ENCODE data around the gene SOWAHB.

The SOWAHB gene, protein sequence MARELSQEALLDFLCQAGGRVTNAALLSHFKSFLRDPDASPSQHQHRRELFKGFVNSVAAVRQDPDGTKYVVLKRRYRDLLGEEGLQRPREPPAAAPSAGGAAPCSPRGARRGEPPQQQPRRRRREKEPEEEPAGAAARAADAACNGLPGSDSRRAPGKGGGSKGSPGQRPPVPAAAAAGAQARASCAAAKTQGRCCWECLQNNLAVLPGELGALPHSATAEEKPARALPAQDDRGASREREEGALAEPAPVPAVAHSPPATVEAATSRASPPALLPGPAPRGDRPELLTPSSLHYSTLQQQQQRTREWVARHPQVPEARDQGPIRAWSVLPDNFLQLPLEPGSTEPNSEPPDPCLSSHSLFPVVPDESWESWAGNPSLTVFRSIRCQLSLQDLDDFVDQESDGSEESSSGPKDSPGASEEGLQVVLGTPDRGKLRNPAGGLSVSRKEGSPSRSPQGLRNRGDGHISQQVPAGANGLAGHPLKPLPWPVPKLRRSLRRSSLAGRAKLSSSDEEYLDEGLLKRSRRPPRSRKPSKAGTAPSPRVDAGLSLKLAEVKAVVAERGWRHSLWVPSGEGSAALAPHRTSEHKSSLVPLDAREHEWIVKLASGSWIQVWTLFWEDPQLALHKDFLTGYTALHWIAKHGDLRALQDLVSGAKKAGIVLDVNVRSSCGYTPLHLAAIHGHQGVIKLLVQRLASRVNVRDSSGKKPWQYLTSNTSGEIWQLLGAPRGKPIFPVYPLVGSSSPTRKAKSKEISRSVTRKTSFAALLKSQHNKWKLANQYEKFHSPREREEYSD

DNA sequence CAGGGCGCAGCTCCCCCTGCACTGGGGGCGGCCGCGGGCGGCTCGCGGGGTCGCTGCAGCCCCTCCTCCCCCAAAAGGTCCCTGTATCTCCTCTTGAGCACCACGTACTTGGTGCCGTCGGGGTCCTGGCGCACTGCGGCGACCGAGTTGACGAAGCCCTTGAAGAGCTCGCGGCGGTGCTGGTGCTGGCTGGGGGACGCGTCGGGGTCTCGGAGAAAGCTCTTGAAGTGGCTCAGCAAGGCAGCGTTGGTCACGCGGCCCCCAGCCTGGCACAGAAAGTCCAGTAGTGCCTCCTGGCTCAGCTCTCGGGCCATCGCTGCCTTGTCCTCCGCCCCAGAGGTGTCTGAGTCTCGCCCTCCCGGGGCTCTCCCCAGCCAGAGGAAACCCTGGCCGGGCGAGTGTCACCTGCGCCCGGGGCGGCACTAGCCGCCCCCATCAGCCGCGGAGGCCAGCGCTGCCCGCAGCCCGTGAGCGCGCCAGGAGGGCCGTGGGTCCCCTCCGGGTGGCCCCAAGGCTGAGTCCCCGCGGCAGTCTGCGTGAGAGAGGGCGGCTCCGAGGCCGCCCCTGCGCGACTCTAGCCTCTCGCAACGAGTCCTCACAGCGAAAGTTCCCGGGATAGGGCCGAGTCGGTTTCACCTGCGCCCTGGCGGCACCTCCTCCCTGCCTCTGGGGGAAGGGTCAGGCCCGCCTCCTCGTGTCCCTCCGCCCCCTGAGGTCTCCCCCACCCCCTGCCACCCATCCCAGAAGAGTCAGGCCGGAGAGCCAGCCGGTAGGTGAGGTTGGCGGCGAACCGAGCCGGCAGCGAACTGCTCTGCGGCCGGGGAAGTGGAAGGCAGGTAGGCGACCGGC, at the start of gene SOWAHB:
Gene SOWAHB (minus strand): TSS at position 609 of the 849 bp plus-strand sequence. CDS start 295 bp downstream, at position 314.
- DNase-seq, result peak; percentile 21 to 27

DNA sequence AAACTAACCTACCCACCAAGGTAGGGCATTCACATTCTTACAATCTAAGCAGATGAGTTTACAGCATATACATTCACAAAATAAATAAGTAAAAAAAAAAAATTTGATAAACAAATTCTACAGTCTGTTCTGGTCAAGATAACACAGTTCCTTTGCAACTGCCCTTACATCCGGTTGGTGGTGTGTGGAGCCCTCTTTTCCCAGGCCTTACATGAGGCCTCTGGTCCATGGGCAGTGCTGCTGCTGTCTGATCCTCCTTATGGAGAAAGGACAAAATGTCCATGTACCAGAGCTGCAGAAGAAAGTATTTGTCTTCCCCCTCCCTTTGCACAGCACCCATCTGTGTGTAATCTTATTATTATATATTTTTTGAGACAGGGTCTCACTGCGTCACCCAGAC, 49.4 kb upstream of the SOWAHB start:
- DNase-seq, result no peak

DNA sequence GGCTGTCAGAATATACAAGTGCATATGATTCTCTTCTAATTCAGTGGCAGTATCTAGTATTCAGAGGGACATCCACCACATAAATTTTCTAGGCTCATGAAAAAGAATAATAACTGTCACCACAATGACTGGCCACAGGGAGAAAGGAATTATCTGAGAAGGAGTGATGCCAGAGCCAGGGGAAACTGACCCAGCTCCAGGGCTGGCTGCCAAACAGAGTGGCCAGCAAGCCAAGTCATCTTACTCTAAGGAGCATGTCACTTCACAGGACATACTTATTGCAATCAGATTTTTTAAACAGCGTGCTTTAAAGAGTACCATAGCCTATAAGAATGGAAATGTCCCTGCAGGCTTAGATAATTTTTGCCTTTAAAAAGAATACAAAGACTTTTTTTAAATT, 45.8 kb upstream of the SOWAHB start:
- no peak for DNase-seq

DNA sequence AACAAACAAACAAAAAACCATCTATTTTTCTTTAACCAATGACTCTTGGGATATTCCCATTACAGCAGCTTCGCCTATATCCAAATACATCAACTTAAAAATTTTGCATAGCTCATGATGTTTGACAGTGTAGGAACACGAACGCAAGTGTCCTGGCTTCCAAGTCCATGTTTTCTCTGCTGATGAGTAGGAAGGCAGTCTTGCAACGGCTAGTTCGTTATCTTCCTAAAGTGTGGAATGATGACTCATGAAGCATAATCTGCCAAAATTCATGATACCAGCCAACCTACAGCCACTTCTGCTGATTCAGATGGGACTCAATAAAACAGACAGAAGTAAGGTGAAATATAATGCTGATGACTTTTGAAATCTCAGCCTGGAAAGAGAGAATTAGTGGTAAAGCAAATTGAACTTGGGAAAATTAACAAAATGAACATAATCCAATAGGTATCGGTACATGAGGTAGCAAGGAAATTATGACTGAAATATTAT, 45.2 kb upstream of the SOWAHB start:
- DNase-seq, result no peak

DNA sequence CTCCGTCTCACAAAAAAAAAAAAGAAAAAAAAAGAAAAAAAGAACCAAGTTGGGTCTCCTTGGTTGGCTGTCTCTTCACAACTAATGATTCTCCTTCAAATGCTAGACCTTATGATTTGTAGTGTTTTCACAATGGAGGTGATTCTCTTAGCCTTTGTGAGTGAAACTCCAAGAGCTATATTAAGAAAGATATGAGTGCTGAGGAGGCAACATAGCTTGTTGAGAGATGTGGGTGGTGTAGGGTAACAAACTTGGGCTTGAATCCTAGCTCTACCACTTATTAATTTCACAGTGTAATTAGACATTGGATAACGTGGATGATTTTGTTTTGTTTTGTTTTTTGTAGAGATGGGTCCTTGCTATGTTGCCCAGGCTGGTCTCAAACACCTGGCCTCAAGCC, 41.2 kb upstream of the SOWAHB start:
- no peak for DNase-seq

DNA sequence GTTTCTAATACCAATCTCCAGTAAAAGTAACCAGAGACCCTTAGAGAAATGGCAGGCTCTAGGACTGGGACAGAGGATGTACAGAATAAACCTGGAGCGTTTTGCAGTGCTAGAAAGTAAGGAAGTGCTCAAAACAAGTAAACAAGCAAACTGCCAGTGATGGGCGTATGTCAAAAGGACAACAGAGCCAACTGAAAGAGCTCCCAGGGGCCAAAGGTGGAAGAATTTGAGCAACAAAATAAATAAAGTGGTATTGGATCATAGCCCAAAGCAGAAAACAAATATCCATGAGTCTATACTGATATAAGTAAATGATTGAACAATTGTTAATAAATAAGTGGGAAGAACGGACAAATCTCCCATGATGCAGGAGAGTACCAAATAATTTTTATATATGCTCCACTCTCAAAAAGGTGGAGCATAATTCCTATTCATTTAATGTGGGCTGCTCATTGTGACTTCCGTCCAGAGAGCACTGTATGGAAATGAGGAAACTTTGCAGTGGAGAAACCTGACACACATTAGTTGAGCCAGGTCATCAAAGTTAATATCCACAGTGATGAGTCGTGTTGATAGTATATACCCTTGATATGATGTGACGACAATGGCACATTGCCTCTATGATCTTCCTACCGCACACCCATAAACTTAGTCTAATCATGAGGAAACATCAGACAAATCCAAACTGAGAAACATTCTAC, 33.8 kb upstream of the SOWAHB start:
- no peak for DNase-seq

DNA sequence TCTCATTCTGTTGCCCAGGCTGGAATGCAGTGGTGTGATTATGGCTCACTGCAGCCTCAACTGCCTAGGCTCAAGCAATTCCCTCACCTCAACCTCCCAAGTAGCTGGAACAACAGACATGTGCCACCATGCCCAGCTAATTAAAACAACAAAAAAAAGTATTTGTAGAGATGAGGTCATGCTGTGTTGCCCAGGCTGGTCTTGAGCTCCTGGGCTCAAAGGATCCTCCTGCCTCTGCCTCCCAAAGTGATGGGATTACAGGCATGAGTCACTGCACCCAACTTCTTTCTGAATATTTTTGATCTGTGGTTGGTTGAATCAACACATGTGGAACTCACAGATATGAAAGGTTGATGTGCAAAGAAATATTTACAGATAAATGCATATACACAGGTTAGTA, 33.1 kb upstream of the SOWAHB start:
- DNase-seq, result no peak

DNA sequence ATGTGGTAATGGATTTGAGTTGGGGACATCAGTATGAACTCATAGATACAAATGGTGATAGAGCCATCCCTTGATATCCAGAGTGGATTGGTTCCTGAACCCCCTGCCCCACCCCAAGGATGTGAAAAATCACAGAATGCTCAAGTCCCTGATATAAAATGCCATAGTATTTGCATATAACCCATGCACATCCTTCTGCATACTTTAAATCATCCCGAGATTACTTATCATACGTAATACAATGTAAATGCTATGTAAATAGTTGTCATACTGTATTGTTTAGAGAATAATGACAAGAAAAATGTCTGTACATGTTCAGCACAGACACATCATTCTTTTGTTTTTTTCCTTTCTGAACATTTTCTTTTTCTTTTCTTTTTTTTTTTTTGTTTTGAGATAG, 32.7 kb upstream of the SOWAHB start:
- DNase-seq, result no peak

DNA sequence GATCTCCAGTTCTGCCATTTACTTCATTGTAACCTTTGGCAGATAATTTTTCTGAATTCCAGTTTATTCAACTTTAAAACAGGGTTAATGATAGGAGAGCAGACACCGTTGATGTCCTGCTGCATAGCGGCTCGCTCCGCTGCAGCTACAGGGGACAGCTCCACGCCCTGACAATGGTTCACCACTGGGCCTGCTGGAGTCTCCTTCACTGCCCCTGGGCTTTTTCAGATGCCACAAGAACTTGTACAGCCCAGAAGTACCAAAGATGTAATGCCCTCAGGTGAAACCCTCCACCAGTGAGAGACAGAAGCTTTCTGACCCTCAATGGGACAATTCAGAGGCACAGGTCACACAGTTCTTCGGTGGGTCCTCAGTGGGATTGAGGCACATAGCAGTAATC, 28.9 kb upstream of the SOWAHB start:
- DNase-seq, result no peak

DNA sequence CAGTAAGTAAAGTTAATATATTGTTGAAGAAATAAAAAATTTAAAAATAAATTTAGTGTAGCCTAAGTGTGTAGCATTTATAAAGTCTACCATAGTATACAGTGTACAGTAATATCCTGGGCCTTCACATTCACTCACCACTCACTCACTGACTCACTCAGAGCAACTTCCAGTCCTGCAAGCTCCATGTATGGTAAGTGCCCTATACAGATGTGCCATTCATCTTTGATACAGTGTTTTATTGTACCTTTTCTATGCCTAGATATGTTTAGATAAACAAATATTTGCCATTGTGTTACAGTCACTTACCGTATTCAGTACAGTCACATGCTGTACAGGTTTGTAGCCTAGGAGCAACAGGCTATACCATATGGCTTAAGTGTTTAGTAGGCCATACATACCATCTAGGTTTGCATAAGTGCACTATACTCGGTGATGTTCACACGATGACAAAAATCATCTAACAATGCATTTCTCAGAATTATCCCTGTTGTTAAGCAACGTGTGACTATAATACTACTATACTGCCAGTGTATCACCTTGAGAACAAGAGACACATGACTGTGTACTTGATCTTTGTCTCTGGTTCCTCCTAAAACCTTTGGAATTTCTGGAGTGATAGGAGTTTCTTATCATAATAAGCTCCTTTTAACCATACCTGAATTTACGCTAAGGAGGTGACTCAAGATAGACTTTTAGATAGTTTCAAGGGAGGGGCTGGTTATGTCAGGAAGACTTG, 25.8 kb upstream of the SOWAHB start:
- DNase-seq, result no peak

DNA sequence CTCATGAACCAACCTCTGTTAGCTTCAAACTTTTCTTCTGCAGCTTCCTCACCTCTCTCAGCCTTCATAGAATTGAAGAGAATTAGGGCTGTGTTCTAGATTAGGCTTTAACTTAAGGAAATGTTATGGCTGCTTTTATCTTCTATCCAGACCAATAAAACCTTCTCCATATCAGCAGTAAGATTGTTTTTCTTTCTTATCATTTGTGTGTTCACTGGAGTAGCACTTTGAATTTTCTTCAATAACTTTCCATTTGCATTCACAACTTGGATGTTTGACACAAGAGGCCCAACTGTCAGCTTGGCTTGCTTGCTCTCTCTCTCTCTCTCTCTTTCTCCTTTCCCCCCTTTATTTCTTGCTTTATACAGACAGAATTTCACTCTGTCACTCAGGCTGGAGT, 22.8 kb upstream of the SOWAHB start:
- DNase-seq, result no peak

DNA sequence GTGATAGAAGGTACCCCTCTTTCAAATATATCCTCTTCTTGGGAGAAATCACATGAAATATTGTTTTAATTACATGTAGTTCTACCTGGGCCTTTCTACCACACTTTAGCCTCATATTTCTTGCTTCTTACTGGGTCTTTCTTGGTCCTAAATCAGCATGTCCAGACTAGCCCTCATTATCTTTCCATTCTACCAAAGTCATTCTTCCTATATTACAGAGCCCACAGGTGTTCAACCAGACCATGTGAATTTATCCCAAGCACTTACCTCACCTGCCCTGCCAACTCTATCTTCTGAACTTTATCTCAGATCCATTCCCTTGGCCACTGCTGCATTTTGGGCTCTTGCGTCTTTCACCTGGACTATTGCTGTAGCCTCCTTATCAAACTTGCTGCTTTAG, 11.8 kb upstream of the SOWAHB start:
- no peak for DNase-seq

DNA sequence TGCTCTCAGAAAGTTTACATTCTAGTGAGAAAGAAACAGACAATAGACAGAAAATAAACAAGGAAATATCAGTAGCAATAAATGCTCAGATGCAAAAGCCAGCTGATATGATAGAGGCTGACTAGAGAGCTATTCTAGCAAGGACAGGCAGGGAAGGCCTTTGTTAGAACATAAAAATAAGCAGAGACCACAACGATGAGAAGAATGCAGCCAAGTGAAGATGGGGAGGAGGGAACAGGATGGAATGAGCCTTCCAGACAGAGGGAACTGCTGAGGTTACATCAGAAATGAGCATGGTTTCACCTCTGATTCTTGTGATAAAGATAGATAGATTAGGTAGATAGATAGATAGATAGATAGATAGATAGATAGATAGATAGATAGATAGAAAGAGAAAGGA, 7.6 kb upstream of the SOWAHB start:
- DNase-seq, result no peak

DNA sequence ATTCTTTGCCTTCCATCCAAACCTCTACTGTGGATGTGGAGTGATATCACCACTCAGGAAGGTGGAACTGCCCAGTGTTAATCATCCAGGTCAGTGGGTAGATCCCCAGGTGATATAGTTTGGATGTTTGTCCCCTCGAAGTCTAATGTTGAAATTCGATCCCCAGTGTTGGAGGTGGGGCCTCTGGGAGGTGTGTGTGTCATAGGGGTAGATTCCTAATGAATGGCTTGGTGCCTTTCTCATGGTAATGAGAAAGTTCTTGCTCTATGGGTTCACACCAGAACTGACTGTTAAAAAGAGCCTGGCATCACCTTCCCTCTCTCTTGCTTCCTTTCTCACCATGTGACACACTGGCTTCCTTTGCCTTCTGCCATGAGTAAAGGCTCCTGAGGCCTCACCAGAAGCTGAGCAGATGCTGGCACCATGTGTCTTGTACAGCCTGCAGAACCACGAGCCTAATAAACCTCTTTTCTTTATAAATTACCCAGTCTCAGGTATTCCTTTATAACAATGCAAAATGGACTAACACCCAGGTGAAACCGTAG, 6.8 kb upstream of the SOWAHB start:
- no peak for DNase-seq

DNA sequence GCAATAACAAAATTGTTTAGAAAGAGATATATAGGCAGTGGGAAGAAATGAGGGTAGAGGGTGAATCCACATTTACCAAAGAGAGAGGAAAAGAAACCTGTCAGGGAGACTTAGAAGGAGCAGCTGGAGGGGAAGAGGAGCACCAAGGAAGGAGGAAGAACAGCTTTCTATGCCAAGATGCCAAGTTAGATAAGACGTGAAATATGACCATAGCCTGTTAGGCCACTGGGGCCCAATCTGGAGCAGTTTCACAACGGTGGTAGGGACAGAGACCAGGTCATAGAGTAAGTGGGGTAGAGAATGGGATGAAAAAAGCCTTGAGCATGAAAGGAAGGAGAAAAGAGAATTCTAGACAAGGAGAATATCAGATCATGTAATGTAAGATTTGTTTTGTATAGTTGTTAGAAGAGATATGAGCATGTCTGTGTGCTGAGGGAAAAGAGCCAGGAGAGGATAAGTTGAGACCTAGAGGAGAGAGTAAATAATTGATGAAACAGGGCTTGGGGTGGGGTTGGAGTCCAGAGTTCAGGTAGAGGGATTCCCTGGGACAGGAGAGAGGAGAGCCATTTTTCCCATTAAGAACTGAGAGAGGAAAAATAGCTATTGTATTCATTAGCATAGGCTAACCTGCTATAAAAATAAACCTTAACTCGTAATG, 4.4 kb upstream of the SOWAHB start:
- DNase-seq, result no peak

DNA sequence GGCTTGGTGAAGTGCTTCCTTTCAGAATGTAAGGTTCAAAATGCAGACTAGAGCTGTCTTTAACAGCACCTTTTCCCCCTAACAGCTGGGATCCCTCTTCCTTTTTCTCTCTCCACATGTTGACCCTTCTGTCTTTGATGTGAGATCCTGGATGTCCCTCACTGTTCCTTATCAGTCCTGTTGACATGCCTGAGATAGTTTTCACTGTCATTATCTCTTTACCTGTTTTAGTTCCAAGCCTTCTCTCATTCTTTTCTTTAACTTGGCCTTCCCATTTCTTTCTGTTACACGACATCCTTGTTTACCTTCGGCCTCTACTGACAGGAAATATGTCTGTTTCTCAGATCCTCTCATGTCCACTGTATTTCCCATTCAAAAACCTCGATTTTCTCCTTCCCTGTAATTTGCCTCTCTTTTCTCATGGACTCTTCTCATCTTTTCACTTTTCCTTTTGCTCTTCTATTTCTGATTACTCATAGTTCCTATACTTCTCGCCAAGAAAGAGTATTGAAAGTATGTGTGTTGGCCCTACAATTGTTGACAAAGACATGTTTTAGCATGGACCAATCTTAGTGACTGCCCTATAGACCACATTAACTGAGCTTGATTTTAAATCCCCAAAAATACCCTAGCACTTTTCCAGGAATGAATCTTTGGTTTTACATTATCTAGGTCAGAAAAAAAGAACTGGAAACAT, 1.2 kb upstream of the SOWAHB start:
- DNase-seq, result no peak

DNA sequence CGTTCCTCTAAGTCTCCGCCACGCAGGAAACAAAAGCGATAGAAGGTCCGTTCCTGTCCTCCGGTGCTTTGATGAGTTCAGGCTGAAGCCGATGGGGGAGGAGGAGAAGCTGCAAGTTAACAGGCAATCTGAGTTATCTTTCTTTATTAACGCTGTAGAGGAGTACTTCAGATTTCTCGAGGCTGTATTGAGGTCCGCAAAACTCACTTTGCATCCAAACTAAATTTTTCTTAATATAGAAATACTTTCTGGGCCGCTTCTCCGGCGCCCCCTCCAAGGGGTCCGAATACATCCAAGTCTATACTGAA, 395 bp upstream of the SOWAHB start:
- no peak for DNase-seq

DNA sequence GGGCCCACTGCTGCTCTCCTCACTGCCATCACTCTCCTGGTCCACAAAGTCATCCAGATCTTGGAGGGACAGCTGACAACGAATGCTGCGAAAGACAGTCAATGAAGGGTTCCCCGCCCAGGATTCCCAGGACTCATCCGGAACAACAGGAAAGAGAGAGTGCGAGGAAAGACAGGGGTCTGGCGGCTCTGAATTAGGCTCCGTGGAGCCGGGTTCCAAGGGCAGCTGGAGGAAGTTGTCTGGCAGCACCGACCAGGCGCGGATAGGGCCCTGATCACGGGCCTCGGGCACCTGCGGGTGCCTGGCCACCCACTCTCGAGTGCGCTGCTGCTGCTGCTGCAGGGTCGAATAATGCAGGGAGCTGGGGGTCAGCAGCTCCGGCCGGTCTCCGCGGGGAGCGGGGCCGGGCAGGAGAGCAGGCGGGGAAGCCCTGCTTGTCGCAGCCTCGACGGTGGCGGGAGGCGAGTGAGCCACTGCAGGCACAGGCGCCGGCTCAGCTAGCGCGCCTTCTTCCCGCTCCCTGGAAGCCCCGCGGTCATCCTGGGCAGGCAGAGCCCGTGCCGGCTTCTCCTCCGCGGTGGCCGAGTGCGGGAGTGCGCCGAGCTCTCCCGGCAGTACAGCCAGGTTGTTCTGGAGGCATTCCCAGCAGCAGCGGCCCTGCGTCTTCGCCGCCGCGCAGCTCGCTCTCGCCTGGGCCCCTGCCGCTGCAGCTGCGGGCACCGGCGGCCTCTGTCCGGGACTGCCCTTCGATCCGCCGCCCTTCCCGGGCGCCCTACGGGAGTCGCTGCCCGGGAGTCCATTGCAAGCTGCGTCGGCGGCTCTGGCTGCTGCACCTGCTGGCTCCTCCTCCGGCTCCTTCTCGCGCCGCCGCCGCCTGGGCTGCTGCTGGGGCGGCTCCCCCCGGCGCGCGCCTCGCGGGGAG, 1.1 kb downstream of the SOWAHB start:
- peak; percentile 14 for DNase-seq

DNA sequence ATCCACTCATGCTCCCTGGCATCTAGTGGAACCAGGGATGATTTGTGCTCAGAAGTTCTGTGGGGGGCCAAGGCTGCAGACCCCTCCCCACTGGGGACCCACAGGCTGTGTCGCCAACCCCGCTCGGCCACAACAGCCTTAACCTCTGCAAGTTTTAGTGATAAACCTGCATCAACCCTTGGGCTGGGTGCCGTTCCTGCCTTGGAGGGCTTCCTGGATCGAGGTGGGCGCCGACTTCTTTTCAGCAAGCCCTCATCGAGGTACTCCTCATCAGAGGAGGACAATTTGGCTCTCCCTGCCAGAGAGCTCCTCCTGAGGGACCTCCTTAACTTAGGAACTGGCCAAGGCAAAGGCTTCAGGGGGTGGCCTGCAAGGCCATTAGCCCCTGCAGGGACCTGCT, 1.9 kb downstream of the SOWAHB start:
- no peak for DNase-seq
